ENCODE data around the gene HBE1.

The HBE1 gene

GRCh38 chr11:5288108-5288905 is 18.6 kb upstream of the HBE1 start:
- H3K4me1 Mint-ChIP-seq, result no peaks in the 10 kb centered on the region
- H3K4me3 Mint-ChIP-seq, result no peak overlapping the region
- peaks cover 7% of the 10 kb centered on the region for H3K27me3 Mint-ChIP-seq (ENCODE audit: low read depth, poor library complexity)
- H3K36me3 Mint-ChIP-seq (ENCODE audit: low read depth), result no peaks in the 10 kb centered on the region
- no peaks in the 10 kb centered on the region for H3K9me3 Mint-ChIP-seq
- no peak for TF ChIP-seq CTCF (IDR thresholded peaks at IDR 0.05)
- DNase-seq, result no peak
- H3K27ac Mint-ChIP-seq, result no peak overlapping the region

GRCh38 chr11:5286901-5287300 is 17.2 kb upstream of the HBE1 start:
- Mint-ChIP-seq H3K9me3 (no peaks in the 10 kb centered on the region), H3K27me3 (ENCODE audit: low read depth, poor library complexity) (peaks cover 7% of the 10 kb centered on the region), H3K4me1 (no peaks in the 10 kb centered on the region), H3K27ac (no peak overlapping the region), H3K36me3 (ENCODE audit: low read depth) (no peaks in the 10 kb centered on the region), H3K4me3 (no peak overlapping the region)
- no peak for TF ChIP-seq CTCF (IDR thresholded peaks at IDR 0.05)
- DNase-seq, result no peak

- no peaks in the 10 kb centered on the region for H3K9me3 Mint-ChIP-seq
- no peak overlapping the region for H3K4me3 Mint-ChIP-seq
- TF ChIP-seq CTCF (IDR thresholded peaks at IDR 0.05), result no peak
- no peaks in the 10 kb centered on the region for H3K36me3 Mint-ChIP-seq (ENCODE audit: low read depth)
- no peak for DNase-seq
- H3K4me1 Mint-ChIP-seq, result no peaks in the 10 kb centered on the region
- peaks cover 7% of the 10 kb centered on the region for H3K27me3 Mint-ChIP-seq (ENCODE audit: low read depth, poor library complexity)
- no peak overlapping the region for H3K27ac Mint-ChIP-seq
Observed at GRCh38 chr11:5286351-5286750, 16.6 kb upstream of the HBE1 start.

GRCh38 chr11:5285703-5286340 is 16.1 kb upstream of the HBE1 start:
- no peak for TF ChIP-seq CTCF (IDR thresholded peaks at IDR 0.05)
- no peak overlapping the region for H3K27ac Mint-ChIP-seq
- peaks cover under 1% of the 10 kb centered on the region for H3K4me1 Mint-ChIP-seq
- no peak overlapping the region for H3K4me3 Mint-ChIP-seq
- H3K27me3 Mint-ChIP-seq (ENCODE audit: low read depth, poor library complexity), result peaks cover 7% of the 10 kb centered on the region
- no peaks in the 10 kb centered on the region for H3K36me3 Mint-ChIP-seq (ENCODE audit: low read depth)
- no peaks in the 10 kb centered on the region for H3K9me3 Mint-ChIP-seq
- no peak for DNase-seq

GRCh38 chr11:5284637-5285036 is 14.9 kb upstream of the HBE1 start:
- peaks cover 10% of the 10 kb centered on the region for H3K27me3 Mint-ChIP-seq (ENCODE audit: low read depth, poor library complexity)
- no peaks in the 10 kb centered on the region for H3K36me3 Mint-ChIP-seq (ENCODE audit: low read depth)
- no peaks in the 10 kb centered on the region for H3K9me3 Mint-ChIP-seq
- no peak for TF ChIP-seq CTCF (IDR thresholded peaks at IDR 0.05)
- DNase-seq, result no peak
- H3K4me3 Mint-ChIP-seq, result no peak overlapping the region
- no peak overlapping the region for H3K27ac Mint-ChIP-seq
- H3K4me1 Mint-ChIP-seq, result peaks cover 5% of the 10 kb centered on the region

- no peak for DNase-seq
- H3K36me3 Mint-ChIP-seq (ENCODE audit: low read depth), result no peaks in the 10 kb centered on the region
- H3K27ac Mint-ChIP-seq, result no peak overlapping the region
- TF ChIP-seq CTCF (IDR thresholded peaks at IDR 0.05), result no peak
- H3K9me3 Mint-ChIP-seq, result no peaks in the 10 kb centered on the region
- peaks cover 5% of the 10 kb centered on the region for H3K4me1 Mint-ChIP-seq
- no peak overlapping the region for H3K4me3 Mint-ChIP-seq
- H3K27me3 Mint-ChIP-seq (ENCODE audit: low read depth, poor library complexity), result peaks cover 10% of the 10 kb centered on the region
Observed at GRCh38 chr11:5283882-5284281, 14.1 kb upstream of the HBE1 start.
